PC-3 (cell line): ENCODE measurements around the gene ERGIC3.

Experiments used
- CTCF ChIP-seq: fragments of 300-600 bp; sonication (generic); conservative IDR thresholded peaks from 2 replicates; pipeline ENCODE4 v1.5.1; 2017; ENCODE audit warnings: antibody characterized with exemption, low read depth, mild to moderate bottlenecking, low read length
- EZH2 ChIP-seq: fragments of 300-600 bp; sonication (generic); IDR thresholded peaks from one replicate; pipeline ENCODE4 v1.6.1; 2017; ENCODE audit warnings: antibody characterized with exemption, mild to moderate bottlenecking, low read length; ENCODE audit not compliant: unreplicated experiment
- EZH2phosphoT487 ChIP-seq: fragments of 300-600 bp; sonication (generic); IDR thresholded peaks from 2 replicates; pipeline ENCODE4 v1.6.1; 2018; ENCODE audit warnings: mild to moderate bottlenecking, antibody characterized with exemption, low read length, borderline replicate concordance

GRCh38 chr20:35588397-35588796 lies 46.5 kb downstream of the ERGIC3 start:
- no peak for TF ChIP-seq EZH2
- no peak for TF ChIP-seq EZH2phosphoT487
- no peak for TF ChIP-seq CTCF
